SK-N-SH (cell line): ENCODE measurements around the gene CISH. TPM values are rescaled to one million over a fixed set of nuclear protein-coding genes. Genes with fewer than 3 reads are reported as not detected.
A peak's percentile ranks its signal among the peaks of the same experiment; 100 is the strongest.

ENCODE experiments used
- CTCF ChIA-PET: fragments of 300-600, 350-600 bp; formaldehyde crosslinking; extraction: SDS; loops from one replicate; lab custom pipeline; 2021; lab: Yijun Ruan, JAX
- POLR2A ChIA-PET: fragments of 350-600 bp; sonication (Branson Sonifier 250); formaldehyde crosslinking; extraction: SDS; loops from one replicate; lab custom pipeline; 2020; ENCODE audit warnings: antibody characterized with exemption, inconsistent platforms; lab: Yijun Ruan, JAX
- DNase-seq: peaks from one replicate; pipeline ENCODE4 v3.0.0; 2012
- H2AFZ ChIP-seq: fragments of 200-600 bp; sonication (generic); 2 replicates; pipeline ENCODE4 v1.8.1; 2016; ENCODE audit warnings: antibody characterized with exemption, mild to moderate bottlenecking, low read depth
- H3F3A ChIP-seq: fragments of 200-600 bp; sonication (generic); replicated peaks from 2 replicates; pipeline ENCODE3; 2016; ENCODE audit warnings: antibody characterized with exemption, mild to moderate bottlenecking; ENCODE audit not compliant: insufficient read depth
- H3K27ac ChIP-seq, 2 experiments: fragments of 200-500 bp in 1 of 2; fragments of 200-600 bp in 1 of 2; sonication (Bioruptor generic) in 1 of 2; sonication (generic), shearing (Covaris generic) in 1 of 2; 2 replicates each; pipeline versions ENCODE4 v1.5.1 to v1.6.1; 2014 to 2016; ENCODE audit warnings: low read depth in 2 of 2, inconsistent platforms in 1 of 2, low read length in 1 of 2, mild to moderate bottlenecking in 1 of 2, mixed read lengths in 1 of 2
- H3K27me3 ChIP-seq: fragments of 200-600 bp; sonication (generic), shearing (Covaris generic); 2 replicates; pipeline ENCODE4 v1.6.1; 2016; ENCODE audit warnings: mixed run types; ENCODE audit not compliant: insufficient read depth
- H3K36me3 ChIP-seq, 2 experiments: fragments of 200-500 bp in 1 of 2; fragments of 200-600 bp in 1 of 2; sonication (Bioruptor generic) in 1 of 2; sonication (generic) in 1 of 2; replicated peaks in 1 of 2; 2 replicates each; pipeline versions ENCODE3 to v1.5.1; 2014 to 2016; ENCODE audit warnings: low read length in 1 of 2, mild to moderate bottlenecking in 1 of 2; ENCODE audit not compliant: insufficient read depth in 2 of 2, control insufficient read depth in 1 of 2
- H3K4me1 ChIP-seq, 2 experiments: fragments of 200-500 bp in 1 of 2; fragments of 200-600 bp in 1 of 2; sonication (Bioruptor generic) in 1 of 2; sonication (generic), shearing (Covaris generic) in 1 of 2; 2 replicates each; pipeline versions ENCODE4 v1.5.1 to v1.6.1; 2014 to 2016; ENCODE audit warnings: low read depth in 1 of 2, low read length in 1 of 2, mixed run types in 1 of 2; ENCODE audit not compliant: insufficient read depth in 2 of 2, control insufficient read depth in 1 of 2
- H3K4me2 ChIP-seq: fragments of 200-600 bp; sonication (generic), shearing (Covaris generic); 2 replicates; pipeline ENCODE4 v1.6.1; 2017; ENCODE audit warnings: mixed run types
- H3K4me3 ChIP-seq, 2 experiments: fragments of 200-500 bp in 1 of 2; fragments of 200-600 bp in 1 of 2; sonication (Bioruptor generic) in 1 of 2; sonication (generic), shearing (Covaris generic) in 1 of 2; 2 replicates each; pipeline versions ENCODE4 v1.5.1 to v1.8.1; 2014 to 2016; ENCODE audit warnings: low read depth in 2 of 2, inconsistent platforms in 1 of 2, low read length in 1 of 2, mild to moderate bottlenecking in 1 of 2, mixed read lengths in 1 of 2, moderate library complexity in 1 of 2
- H3K79me2 ChIP-seq: fragments of 200-600 bp; sonication (generic); 2 replicates; pipeline ENCODE4 v1.8.1; 2017; ENCODE audit warnings: mild to moderate bottlenecking; ENCODE audit not compliant: insufficient read depth
- H3K9ac ChIP-seq: fragments of 200-600 bp; sonication (generic); 2 replicates; pipeline ENCODE4 v1.6.1; 2017; ENCODE audit warnings: mixed run types
- H3K9me2 ChIP-seq: fragments of 200-600 bp; sonication (generic); 2 replicates; pipeline ENCODE4 v1.6.1; 2017; ENCODE audit warnings: mixed run types
- H3K9me3 ChIP-seq: fragments of 200-600 bp; sonication (generic); 2 replicates; pipeline ENCODE4 v1.6.1; 2017; ENCODE audit warnings: mixed run types, mild to moderate bottlenecking, moderate library complexity
- H4K20me1 ChIP-seq: fragments of 200-600 bp; sonication (generic); 2 replicates; pipeline ENCODE4 v1.6.1; 2017; ENCODE audit warnings: mild to moderate bottlenecking, mixed run types; ENCODE audit not compliant: insufficient read depth
- CTCF ChIP-seq: fragments of 200-600 bp; sonication (generic); IDR thresholded peaks from 2 replicates; pipeline ENCODE4 v1.6.1; 2017; ENCODE audit warnings: antibody characterized with exemption, mild to moderate bottlenecking, moderate library complexity
- ELF1 ChIP-seq: IDR thresholded peaks from 2 replicates; pipeline ENCODE4 v1.4.0; 2012
- EP300 ChIP-seq, 2 experiments: IDR thresholded peaks; 2 replicates each; pipeline versions ENCODE4 v1.4.0 to v1.6.1; 2012; ENCODE audit warnings: borderline replicate concordance in 1 of 2, low read depth in 1 of 2, low read length in 1 of 2
- EZH2phosphoT487 ChIP-seq: fragments of 200-600 bp; sonication (generic); IDR thresholded peaks from 2 replicates; pipeline ENCODE4 v1.6.1; 2017; ENCODE audit warnings: low read depth, mixed run types, mild to moderate bottlenecking, antibody characterized with exemption, moderate library complexity, borderline replicate concordance
- GABPA ChIP-seq: IDR thresholded peaks from 2 replicates; pipeline ENCODE4 v1.4.0; 2012; ENCODE audit warnings: low read depth, mild to moderate bottlenecking
- JUND ChIP-seq: IDR thresholded peaks from 2 replicates; pipeline ENCODE4 v1.4.0; 2012
- MAX ChIP-seq: IDR thresholded peaks from 2 replicates; pipeline ENCODE4 v1.4.0; 2012; ENCODE audit warnings: low read depth
- MXI1 ChIP-seq: IDR thresholded peaks from 2 replicates; pipeline ENCODE4 v1.6.1; 2012; ENCODE audit warnings: mild to moderate bottlenecking, low read depth, low read length, improper control_type of control experiment
- NFIC ChIP-seq: IDR thresholded peaks from 2 replicates; pipeline ENCODE4 v1.4.0; 2012; ENCODE audit warnings: borderline replicate concordance
- NRF1 ChIP-seq: IDR thresholded peaks from 2 replicates; pipeline ENCODE4 v1.6.1; 2012; ENCODE audit warnings: low read depth, mild to moderate bottlenecking, low read length
- PBX3 ChIP-seq: IDR thresholded peaks from 2 replicates; pipeline ENCODE4; 2012
- RAD21 ChIP-seq: IDR thresholded peaks from 2 replicates; pipeline ENCODE4 v1.6.1; 2012; ENCODE audit warnings: mild to moderate bottlenecking, low read length
- RCOR1 ChIP-seq: fragments of 150-350 bp; IDR thresholded peaks from 2 replicates; pipeline ENCODE4 v1.6.1; 2017; ENCODE audit warnings: antibody characterized with exemption, low read length
- REST ChIP-seq: IDR thresholded peaks from 2 replicates; pipeline ENCODE4 v1.6.1; 2012; ENCODE audit warnings: mild to moderate bottlenecking, low read depth, low read length, moderate library complexity
- RFX5 ChIP-seq: IDR thresholded peaks from 2 replicates; pipeline ENCODE4 v1.6.1; 2012; ENCODE audit warnings: mild to moderate bottlenecking, improper control_type of control experiment, low read length
- SIN3A ChIP-seq: IDR thresholded peaks from 2 replicates; pipeline ENCODE4 v1.6.1; 2012; ENCODE audit warnings: low read depth, mild to moderate bottlenecking, low read length, moderate library complexity, borderline replicate concordance
- SMC3 ChIP-seq: IDR thresholded peaks from 2 replicates; pipeline ENCODE4 v1.6.1; 2012; ENCODE audit warnings: low read depth, low read length, improper control_type of control experiment
- TAF1 ChIP-seq: IDR thresholded peaks from 2 replicates; pipeline ENCODE4 v1.6.1; 2012; ENCODE audit warnings: low read depth, mild to moderate bottlenecking, low read length, moderate library complexity, borderline replicate concordance
- USF2 ChIP-seq: fragments of 150-350 bp; IDR thresholded peaks from 2 replicates; pipeline ENCODE4 v1.6.1; 2017; ENCODE audit warnings: antibody characterized with exemption, low read length, low read depth, borderline replicate concordance
- ZBTB33 ChIP-seq: IDR thresholded peaks from 2 replicates; pipeline ENCODE4 v1.4.0; 2012; ENCODE audit warnings: low read depth, borderline replicate concordance
- WGBS: methylation state at CpG from one replicate; pipeline ENCODE4 v1.1.6; 2017; ENCODE audit warnings: low lambda C conversion rate; 5-methylcytosine and 5-hydroxymethylcytosine counted together
- polyA plus RNA-seq, 3 experiments: library from polyadenylated mRNA; depleted of rRNA; stranded (reverse); fragments of >200 nt; gene quantifications; 2 replicates each; pipeline ENCODE4 v1.2.3, GENCODE V29; 2012

The CISH gene
- 2.0 and 2.6 TPM in 2 replicates for polyA plus RNA-seq (2012; rRNA removed)
- 1.2 and 1.8 TPM in 2 replicates for polyA plus RNA-seq (2012; cell fraction: cytosol; rRNA removed)
- 3.7 TPM in 2 replicates for polyA plus RNA-seq (2012; cell fraction: nucleus; rRNA removed)

GRCh38 chr3:50611464-50612233, at the start of gene CISH:
CISH (minus strand) TSS chr3:50611774; CDS start chr3:50611650, 124 bp downstream.
- POLR2A ChIA-PET = interaction anchor here (0.8 to 1.5 kb wide), 6 partner anchors 11 to 347 kb away, joined by 3 to 8 read pairs (median 3); partner anchors contain the start of genes CYB561D2, HEMK1 and NPRL2
- 2% methylated on average over 30 of the region's 75 CpGs for WGBS
- peak within 1 kb of the TSS; percentile 14 to 73; a peak in 3 of 4 replicates for H3K27ac ChIP-seq
- peak; percentile 57; the same call in 1 of the 2 replicates for TF ChIP-seq NFIC
- TF ChIP-seq RAD21 = no peak
- TF ChIP-seq ELF1 = peak; percentile 54
- peak; percentile 66 for TF ChIP-seq RFX5
- TF ChIP-seq CTCF = peak; percentile 58
- TF ChIP-seq PBX3 = peak; percentile 9; the same call in 1 of the 2 replicates
- TF ChIP-seq ZBTB33 = no peak
- TF ChIP-seq GABPA = no peak; the same call in 1 of the 2 replicates
- TF ChIP-seq SIN3A = peak; percentile 57; the same call in 1 of the 2 replicates
- peak; percentile 43; the same call in 1 of the 2 replicates for TF ChIP-seq MXI1
- no peak for TF ChIP-seq RCOR1
- no peak for TF ChIP-seq SMC3
- 0 out of 2 replicates have a peak, but pooled peaks have one; percentile 9 for TF ChIP-seq REST
- no peak for TF ChIP-seq USF2
- 0 out of 2 replicates have a peak, but pooled peaks have one; percentile 34 for TF ChIP-seq NRF1
- peak; percentile 46; the same call in 1 of the 2 replicates for TF ChIP-seq TAF1
- no peak for TF ChIP-seq EZH2phosphoT487
- no peak for TF ChIP-seq EP300 (IDR thresholded peaks at IDR 0.05; ENCODE audit: borderline replicate concordance in 1 of 2, low read depth in 1 of 2, low read length in 1 of 2)
- peak; percentile 89 for TF ChIP-seq MAX
- TF ChIP-seq JUND = no peak

More at GRCh38 chr3:50611464-50612233, at the start of gene CISH:
- H3K9me3 ChIP-seq = no peaks in the 10 kb centered on the region
- peak within 1 kb of the TSS; percentile 56 to 71 for H3K4me3 ChIP-seq
- H3F3A ChIP-seq = peaks cover 7% of the 10 kb centered on the region
- H3K4me1 ChIP-seq = peaks cover 0 to 44% of the 10 kb centered on the region in 2 experiments; a peak in 1 of 4 replicates
- peak within 1 kb of the TSS; percentile 87 for H3K4me2 ChIP-seq
- peak; percentile 96 for DNase-seq
- no peaks in the 10 kb centered on the region for H3K27me3 ChIP-seq
- CTCF ChIA-PET = interaction anchor here (0.5 to 25.1 kb wide), 12 partner anchors 9 to 777 kb away, joined by 3 to 648 read pairs (median 5); partner anchors contain the start of genes C3orf18 and HEMK1
- peaks cover 0 to 4% of the 10 kb centered on the region in 2 experiments for H3K36me3 ChIP-seq
- H4K20me1 ChIP-seq = no peaks in the 10 kb centered on the region
- H3K79me2 ChIP-seq = no peaks in the 10 kb centered on the region
- peak within 1 kb of the TSS; percentile 76; the same call in 1 of the 2 replicates for H2AFZ ChIP-seq
- H3K9me2 ChIP-seq = no peaks in the 10 kb centered on the region
- peak within 1 kb of the TSS; percentile 61; the same call in 1 of the 2 replicates for H3K9ac ChIP-seq
